ENCODE results near the gene B3GNT5. TPM values are rescaled to one million over a fixed set of nuclear protein-coding genes. Genes with fewer than 3 reads are reported as not detected.

B3GNT5 gene
- total and polyA plus RNA-seq, 10 of the 15 experiments (the other 5 are each of a cell fraction or from before 2014, with no cell fraction given) = 0.24 to 1.1 (median 0.48) TPM

DNA sequence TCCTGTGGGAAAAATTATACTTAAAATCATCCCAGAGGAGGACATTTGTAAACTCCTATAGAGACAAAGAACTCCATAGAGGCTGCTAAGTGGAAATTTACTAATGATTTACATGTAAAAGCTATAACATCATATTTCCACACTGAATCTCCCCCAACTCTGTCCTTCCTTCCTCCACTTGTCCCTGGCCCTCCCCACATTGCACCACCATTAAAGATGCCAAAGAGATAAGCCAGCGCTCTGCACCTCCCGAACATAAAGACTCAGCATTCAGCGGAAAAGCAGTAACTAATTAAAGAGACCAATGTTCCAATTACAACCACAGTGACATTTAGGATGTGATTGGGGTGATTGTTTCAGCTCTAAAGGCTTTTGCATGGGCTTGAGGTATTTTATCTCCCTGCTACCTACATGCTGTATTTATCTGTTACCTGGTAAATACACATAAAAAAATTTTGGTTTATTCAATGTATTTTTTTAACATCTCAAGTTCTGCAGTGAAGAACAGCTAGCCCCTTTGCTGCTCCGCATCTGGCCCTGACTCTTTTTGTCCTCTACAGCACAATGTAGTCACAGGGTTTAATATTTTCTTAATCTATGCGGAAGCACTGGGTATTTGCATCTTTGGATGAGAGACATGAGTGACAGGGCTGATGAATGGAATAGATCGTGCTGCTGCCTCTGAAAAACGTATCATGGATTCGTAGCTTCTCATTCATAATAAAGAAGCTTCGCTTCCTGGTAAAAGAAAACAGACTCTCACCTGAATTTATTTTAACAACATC is 35.3 kb upstream of the B3GNT5 start:
- no peak overlapping the region for H3K27ac ChIP-seq (ENCODE audit: control insufficient read depth, insufficient read depth)
- POLR2A ChIA-PET = interaction anchor here (0.6 kb wide), 2 partner anchors 33 to 120 kb away, joined by 4 to 6 read pairs; no protein-coding TSS in a partner anchor

More for the DNA sequence above, 35.3 kb upstream of the B3GNT5 start:
- Histone ChIP-seq H3K27me3 (replicated peaks in 1 of 2; ENCODE audit: control insufficient read depth in 2 of 2, insufficient read depth in 2 of 2, low read length in 1 of 2) (no peaks in the 10 kb centered on the region), H3K4me2 (ENCODE audit: control insufficient read depth, insufficient read depth) (no peak overlapping the region), H3K4me1 (ENCODE audit: control insufficient read depth, insufficient read depth, low read length) (no peaks in the 10 kb centered on the region), H3K36me3 (ENCODE audit: control insufficient read depth in 2 of 2, insufficient read depth in 2 of 2, low read length in 1 of 2) (no peaks in the 10 kb centered on the region), H4K20me1 (ENCODE audit: control insufficient read depth, insufficient read depth) (no peaks in the 10 kb centered on the region), H3K79me2 (ENCODE audit: control insufficient read depth, insufficient read depth, low read length) (no peaks in the 10 kb centered on the region), H3K9ac (ENCODE audit: control insufficient read depth, insufficient read depth, low read length) (no peak overlapping the region), H2AFZ (ENCODE audit: control insufficient read depth, low read depth, low read length) (no peak overlapping the region), H3K9me3 (replicated peaks; ENCODE audit: control insufficient read depth, insufficient read depth, low read length) (no peaks in the 10 kb centered on the region), H3K4me3 (no peak overlapping the region)
- in situ Hi-C loops (cut with MboI) (no loop called here), intact Hi-C loops (cut with micrococcal nuclease; ENCODE audit: unreplicated experiment) (no loop called here)
- WGBS (ENCODE audit: insufficient coverage, insufficient replicate concordance, low lambda C conversion rate, missing lambda C conversion rate) = 80% methylated on average over 9 of the region's 9 CpGs
- TF ChIP-seq KDM1A (IDR thresholded peaks at IDR 0.05; ENCODE audit: borderline replicate concordance) (no peak), GATAD2B (conservative IDR thresholded peaks at IDR 0.05; ENCODE audit: low read depth) (no peak), SMAD5 (IDR thresholded peaks at IDR 0.05; ENCODE audit: low read depth) (no peak), TCF12 (IDR thresholded peaks at IDR 0.05; ENCODE audit: low read depth, low read length) (no peak), CBX3 (IDR thresholded peaks at IDR 0.05; ENCODE audit: borderline replicate concordance, low read depth) (no peak), NFIC (IDR thresholded peaks at IDR 0.05; ENCODE audit: low read depth, low read length) (no peak)
- TF ChIP-seq, protein P1, sequence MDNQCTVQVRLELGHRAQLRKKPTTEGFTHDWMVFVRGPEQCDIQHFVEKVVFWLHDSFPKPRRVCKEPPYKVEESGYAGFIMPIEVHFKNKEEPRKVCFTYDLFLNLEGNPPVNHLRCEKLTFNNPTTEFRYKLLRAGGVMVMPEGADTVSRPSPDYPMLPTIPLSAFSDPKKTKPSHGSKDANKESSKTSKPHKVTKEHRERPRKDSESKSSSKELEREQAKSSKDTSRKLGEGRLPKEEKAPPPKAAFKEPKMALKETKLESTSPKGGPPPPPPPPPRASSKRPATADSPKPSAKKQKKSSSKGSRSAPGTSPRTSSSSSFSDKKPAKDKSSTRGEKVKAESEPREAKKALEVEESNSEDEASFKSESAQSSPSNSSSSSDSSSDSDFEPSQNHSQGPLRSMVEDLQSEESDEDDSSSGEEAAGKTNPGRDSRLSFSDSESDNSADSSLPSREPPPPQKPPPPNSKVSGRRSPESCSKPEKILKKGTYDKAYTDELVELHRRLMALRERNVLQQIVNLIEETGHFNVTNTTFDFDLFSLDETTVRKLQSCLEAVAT (IDR thresholded peaks at IDR 0.05) = no peak
- TF ChIP-seq, protein P2, sequence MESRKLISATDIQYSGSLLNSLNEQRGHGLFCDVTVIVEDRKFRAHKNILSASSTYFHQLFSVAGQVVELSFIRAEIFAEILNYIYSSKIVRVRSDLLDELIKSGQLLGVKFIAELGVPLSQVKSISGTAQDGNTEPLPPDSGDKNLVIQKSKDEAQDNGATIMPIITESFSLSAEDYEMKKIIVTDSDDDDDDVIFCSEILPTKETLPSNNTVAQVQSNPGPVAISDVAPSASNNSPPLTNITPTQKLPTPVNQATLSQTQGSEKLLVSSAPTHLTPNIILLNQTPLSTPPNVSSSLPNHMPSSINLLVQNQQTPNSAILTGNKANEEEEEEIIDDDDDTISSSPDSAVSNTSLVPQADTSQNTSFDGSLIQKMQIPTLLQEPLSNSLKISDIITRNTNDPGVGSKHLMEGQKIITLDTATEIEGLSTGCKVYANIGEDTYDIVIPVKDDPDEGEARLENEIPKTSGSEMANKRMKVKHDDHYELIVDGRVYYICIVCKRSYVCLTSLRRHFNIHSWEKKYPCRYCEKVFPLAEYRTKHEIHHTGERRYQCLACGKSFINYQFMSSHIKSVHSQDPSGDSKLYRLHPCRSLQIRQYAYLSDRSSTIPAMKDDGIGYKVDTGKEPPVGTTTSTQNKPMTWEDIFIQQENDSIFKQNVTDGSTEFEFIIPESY (IDR thresholded peaks at IDR 0.05) = no peak
- ATAC-seq = no peak
- DNase-seq (ENCODE audit: low read depth, low spot score) = no peak
- RAD21 ChIA-PET (ENCODE audit: unreplicated experiment) = interaction anchor here (0.9 kb wide), 1 partner anchor 32 kb away, joined by 4 read pairs; no protein-coding TSS in a partner anchor
- no peak for FAIRE-seq
- BruUV-seq (replicated peaks) = no TSS peak
- SMC1A ChIA-PET (ENCODE audit: uncharacterized antibody, unreplicated experiment) = interaction anchor here (0.7 to 1.4 kb wide), 4 partner anchors 10 to 165 kb away, joined by 3 to 4 read pairs (median 4); no protein-coding TSS in a partner anchor
- CTCF ChIA-PET = interaction anchor here (1.0 to 1.2 kb wide), 2 partner anchors 29 to 164 kb away, joined by 3 read pairs; no protein-coding TSS in a partner anchor
